ENCODE measurements around the gene UCP2. TPM values are rescaled to one million over a fixed set of nuclear protein-coding genes. Genes with fewer than 3 reads are reported as not detected.

UCP2 gene
- total RNA-seq, 1 donor = 1.5 TPM

- TF ChIP-seq, protein P1, sequence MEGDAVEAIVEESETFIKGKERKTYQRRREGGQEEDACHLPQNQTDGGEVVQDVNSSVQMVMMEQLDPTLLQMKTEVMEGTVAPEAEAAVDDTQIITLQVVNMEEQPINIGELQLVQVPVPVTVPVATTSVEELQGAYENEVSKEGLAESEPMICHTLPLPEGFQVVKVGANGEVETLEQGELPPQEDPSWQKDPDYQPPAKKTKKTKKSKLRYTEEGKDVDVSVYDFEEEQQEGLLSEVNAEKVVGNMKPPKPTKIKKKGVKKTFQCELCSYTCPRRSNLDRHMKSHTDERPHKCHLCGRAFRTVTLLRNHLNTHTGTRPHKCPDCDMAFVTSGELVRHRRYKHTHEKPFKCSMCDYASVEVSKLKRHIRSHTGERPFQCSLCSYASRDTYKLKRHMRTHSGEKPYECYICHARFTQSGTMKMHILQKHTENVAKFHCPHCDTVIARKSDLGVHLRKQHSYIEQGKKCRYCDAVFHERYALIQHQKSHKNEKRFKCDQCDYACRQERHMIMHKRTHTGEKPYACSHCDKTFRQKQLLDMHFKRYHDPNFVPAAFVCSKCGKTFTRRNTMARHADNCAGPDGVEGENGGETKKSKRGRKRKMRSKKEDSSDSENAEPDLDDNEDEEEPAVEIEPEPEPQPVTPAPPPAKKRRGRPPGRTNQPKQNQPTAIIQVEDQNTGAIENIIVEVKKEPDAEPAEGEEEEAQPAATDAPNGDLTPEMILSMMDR (IDR thresholded peaks at IDR 0.05; ENCODE audit: insufficient read depth, low read length) = no peak
- DNase-seq (ENCODE audit: low read depth) = no peak
- H3K4me3 ChIP-seq (ENCODE audit: low read depth, low read length) = no peak overlapping the region
These were observed 16.4 kb upstream of the UCP2 start for GRCh38 chr11:73998846-73999575.

GRCh38 chr11:73997120-73997770 is 14.6 kb upstream of the UCP2 start:
- no peak overlapping the region for H3K4me3 ChIP-seq (ENCODE audit: low read depth, low read length)
- DNase-seq (ENCODE audit: low read depth) = no peak
- TF ChIP-seq, protein P1 (IDR thresholded peaks at IDR 0.05; ENCODE audit: insufficient read depth, low read length) = no peak

- H3K4me3 ChIP-seq (ENCODE audit: low read depth, low read length) = no peak overlapping the region
- no peak for DNase-seq (ENCODE audit: low read depth)
- TF ChIP-seq, protein P1 (IDR thresholded peaks at IDR 0.05; ENCODE audit: insufficient read depth, low read length) = no peak
These were observed 13.6 kb upstream of the UCP2 start for GRCh38 chr11:73996161-73996747.

DNA sequence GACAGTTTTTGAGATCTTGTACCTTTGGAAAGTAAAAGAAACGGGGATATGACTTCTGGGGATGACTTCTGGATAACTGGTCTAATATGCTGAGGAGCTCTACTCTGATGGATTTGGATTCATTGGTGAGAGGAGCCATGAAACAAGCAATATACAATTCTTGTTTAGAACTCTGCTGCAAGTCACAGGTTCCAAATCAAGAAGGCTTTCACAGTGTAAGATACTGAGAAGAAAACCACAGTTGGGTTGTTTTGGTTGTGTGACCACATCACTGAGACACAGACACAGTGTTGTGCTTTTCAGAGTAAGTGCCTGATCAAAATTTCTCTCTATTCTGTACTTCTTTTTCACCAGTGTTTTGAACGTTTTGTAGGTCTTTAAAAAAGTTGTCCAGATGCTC is 13.1 kb upstream of the UCP2 start:
- DNase-seq (ENCODE audit: low read depth) = no peak
- TF ChIP-seq, protein P1 (IDR thresholded peaks at IDR 0.05; ENCODE audit: insufficient read depth, low read length) = no peak
- H3K4me3 ChIP-seq (ENCODE audit: low read depth, low read length) = no peak overlapping the region

GRCh38 chr11:73995247-73995646 is 12.6 kb upstream of the UCP2 start:
- no peak overlapping the region for H3K4me3 ChIP-seq (ENCODE audit: low read depth, low read length)
- no peak for DNase-seq (ENCODE audit: low read depth)
- TF ChIP-seq, protein P1 (IDR thresholded peaks at IDR 0.05; ENCODE audit: insufficient read depth, low read length) = no peak

- H3K4me3 ChIP-seq (ENCODE audit: low read depth, low read length) = no peak overlapping the region
- TF ChIP-seq, protein P1 (IDR thresholded peaks at IDR 0.05; ENCODE audit: insufficient read depth, low read length) = no peak
- DNase-seq (ENCODE audit: low read depth) = no peak
These were observed 8.9 kb upstream of the UCP2 start for GRCh38 chr11:73991471-73992006.

All from fibroblast of the aortic adventitia (primary cell).